Natural killer cell (primary cell): ENCODE data around the gene SLC6A11. TPM values are rescaled to one million over a fixed set of nuclear protein-coding genes. Genes with fewer than 3 reads are reported as not detected.

Experiments
- ATAC-seq, 3 donors: fragments of 150-1000 bp in 2 of 3; fragments of 200-7000 bp in 1 of 3; cut with Tn5 transposase; 1 replicate in 1 of 3; 2 replicates in 2 of 3; pipeline ENCODE4 v1.10.0; 2021; ENCODE audit warnings: mild to moderate bottlenecking in 2 of 3, moderate library complexity in 2 of 3
- DNase-seq, 2 donors: peaks; one replicate each; pipeline versions ENCODE4 v3.0.0 to v3.0.0-alpha.2; 2013 to 2021; ENCODE audit warnings: mixed read lengths in 1 of 2
- H3K27ac ChIP-seq: one replicate; pipeline ENCODE4 v1.5.1; 2013; ENCODE audit warnings: mild to moderate bottlenecking, low read length
- H3K27me3 ChIP-seq: one replicate; pipeline ENCODE4 v1.6.1; 2013; ENCODE audit warnings: low read length; ENCODE audit not compliant: control insufficient read depth, insufficient read depth
- H3K36me3 ChIP-seq: one replicate; pipeline ENCODE4 v1.6.1; 2013; ENCODE audit warnings: low read length; ENCODE audit not compliant: control insufficient read depth, insufficient read depth
- H3K4me1 ChIP-seq: one replicate; pipeline ENCODE4 v1.6.1; 2013; ENCODE audit warnings: low read length; ENCODE audit not compliant: control insufficient read depth, insufficient read depth
- H3K4me3 ChIP-seq: one replicate; pipeline ENCODE4 v1.5.1; 2013; ENCODE audit warnings: low read length
- H3K9me3 ChIP-seq: one replicate; pipeline ENCODE4 v1.6.1; 2013; ENCODE audit warnings: low read length; ENCODE audit not compliant: control insufficient read depth, insufficient read depth
- H3K27ac Mint-ChIP-seq, 2 donors: one replicate each; pipeline ENCODE4 v1.8.0; 2022; ENCODE audit warnings: mild to moderate bottlenecking in 2 of 2, mixed read lengths in 2 of 2, moderate library complexity in 1 of 2
- H3K27me3 Mint-ChIP-seq, 2 donors: one replicate each; pipeline ENCODE4 v1.8.0; 2022; ENCODE audit warnings: low read depth in 2 of 2, mixed read lengths in 2 of 2
- H3K36me3 Mint-ChIP-seq: one replicate; pipeline ENCODE4 v1.8.0; 2022; ENCODE audit warnings: mixed read lengths
- H3K4me1 Mint-ChIP-seq, 2 donors: one replicate each; pipeline ENCODE4 v1.8.0; 2022; ENCODE audit warnings: mixed read lengths in 2 of 2
- H3K4me3 Mint-ChIP-seq: one replicate; pipeline ENCODE4 v1.8.0; 2022; ENCODE audit warnings: mild to moderate bottlenecking, moderate library complexity, mixed read lengths
- H3K9me3 Mint-ChIP-seq, 2 donors: one replicate each; pipeline ENCODE4 v1.8.0; 2022; ENCODE audit warnings: mixed read lengths in 2 of 2
- WGBS: methylation state at CpG from one replicate; pipeline ENCODE4 v1.1.7; 2013; ENCODE audit warnings: missing lambda C conversion rate; ENCODE audit not compliant: insufficient coverage; 5-methylcytosine and 5-hydroxymethylcytosine counted together
- intact Hi-C: fragments of 100-400 bp; cut with micrococcal nuclease; formaldehyde crosslinking; loops from one replicate; pipeline ENCODE4 v1.14.2; 2022
- total RNA-seq, 4 donors: library from RNA; stranded (reverse); fragments of 120-200 nt in 1 of 4; gene quantifications; one replicate each; pipeline versions ENCODE4 v1.2.3 to v1.2.4, GENCODE V29; 2013 to 2022
- TF ChIP-seq, protein P1 (sequence below): fragments of 200-600 bp; IDR thresholded peaks from one replicate; pipeline ENCODE4 v1.8.0; 2022; ENCODE audit warnings: antibody characterized with exemption

Gene SLC6A11
- not detected for total RNA-seq
- total RNA-seq (2013) = not detected

DNA sequence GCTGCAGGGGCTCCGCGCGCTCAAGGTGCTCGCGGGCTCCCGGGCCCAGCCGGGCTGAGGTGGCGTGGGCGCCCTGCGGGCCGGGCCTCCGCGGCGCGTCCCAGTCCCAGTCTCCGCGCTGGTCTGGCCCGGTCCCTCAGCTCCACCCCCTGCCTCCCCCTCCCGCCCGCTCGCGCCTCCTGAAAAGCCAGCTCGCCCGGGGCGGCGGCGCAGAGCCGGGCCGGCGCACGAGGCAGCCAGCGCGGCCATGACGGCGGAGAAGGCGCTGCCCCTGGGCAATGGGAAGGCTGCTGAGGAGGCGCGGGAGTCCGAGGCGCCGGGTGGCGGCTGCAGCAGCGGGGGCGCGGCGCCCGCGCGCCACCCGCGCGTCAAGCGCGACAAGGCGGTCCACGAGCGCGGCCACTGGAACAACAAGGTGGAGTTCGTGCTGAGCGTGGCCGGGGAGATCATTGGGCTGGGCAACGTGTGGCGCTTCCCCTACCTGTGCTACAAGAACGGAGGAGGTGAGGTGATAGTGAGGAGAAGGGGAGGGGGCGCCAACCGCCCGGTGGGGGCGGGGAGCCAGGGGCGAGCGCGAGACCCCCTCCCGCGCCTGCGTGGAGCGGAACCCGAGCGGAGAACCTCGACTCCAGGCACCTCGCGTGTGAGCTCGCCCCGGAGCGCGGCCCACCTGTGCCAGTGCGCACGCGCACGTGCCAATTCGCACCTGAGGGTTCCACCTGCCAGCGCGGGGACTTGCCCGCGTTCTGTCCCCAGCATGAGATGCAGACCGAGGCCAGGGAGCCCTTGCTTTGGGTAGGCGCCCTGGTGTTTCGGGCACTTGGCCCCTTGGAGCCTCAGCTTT lies at the start of gene SLC6A11:
Gene SLC6A11, plus strand, starts transcription at position 210 of the 844 bp plus-strand sequence. Its CDS starts 38 bp downstream, at position 248.
- WGBS = 10% methylated on average over 96 of the region's 96 CpGs
- no peak within 1 kb of the TSS for H3K27ac Mint-ChIP-seq
- Histone ChIP-seq H3K4me3 (no peak within 1 kb of the TSS), H3K27me3 (peaks cover 7% of the 10 kb centered on the region), H3K36me3 (no peaks in the 10 kb centered on the region), H3K4me1 (no peaks in the 10 kb centered on the region), H3K27ac (no peak within 1 kb of the TSS), H3K9me3 (no peaks in the 10 kb centered on the region)
- H3K36me3 Mint-ChIP-seq = no peaks in the 10 kb centered on the region
- peaks cover 17 to 49% of the 10 kb centered on the region in 2 donors for H3K27me3 Mint-ChIP-seq
- DNase-seq = no peak
- H3K4me1 Mint-ChIP-seq = no peaks in the 10 kb centered on the region
- no peak for ATAC-seq
- TF ChIP-seq, protein P1, sequence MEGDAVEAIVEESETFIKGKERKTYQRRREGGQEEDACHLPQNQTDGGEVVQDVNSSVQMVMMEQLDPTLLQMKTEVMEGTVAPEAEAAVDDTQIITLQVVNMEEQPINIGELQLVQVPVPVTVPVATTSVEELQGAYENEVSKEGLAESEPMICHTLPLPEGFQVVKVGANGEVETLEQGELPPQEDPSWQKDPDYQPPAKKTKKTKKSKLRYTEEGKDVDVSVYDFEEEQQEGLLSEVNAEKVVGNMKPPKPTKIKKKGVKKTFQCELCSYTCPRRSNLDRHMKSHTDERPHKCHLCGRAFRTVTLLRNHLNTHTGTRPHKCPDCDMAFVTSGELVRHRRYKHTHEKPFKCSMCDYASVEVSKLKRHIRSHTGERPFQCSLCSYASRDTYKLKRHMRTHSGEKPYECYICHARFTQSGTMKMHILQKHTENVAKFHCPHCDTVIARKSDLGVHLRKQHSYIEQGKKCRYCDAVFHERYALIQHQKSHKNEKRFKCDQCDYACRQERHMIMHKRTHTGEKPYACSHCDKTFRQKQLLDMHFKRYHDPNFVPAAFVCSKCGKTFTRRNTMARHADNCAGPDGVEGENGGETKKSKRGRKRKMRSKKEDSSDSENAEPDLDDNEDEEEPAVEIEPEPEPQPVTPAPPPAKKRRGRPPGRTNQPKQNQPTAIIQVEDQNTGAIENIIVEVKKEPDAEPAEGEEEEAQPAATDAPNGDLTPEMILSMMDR = no peak
- no peak within 1 kb of the TSS for H3K4me3 Mint-ChIP-seq
- intact Hi-C loops = no loop called here
- H3K9me3 Mint-ChIP-seq = no peaks in the 10 kb centered on the region

DNA sequence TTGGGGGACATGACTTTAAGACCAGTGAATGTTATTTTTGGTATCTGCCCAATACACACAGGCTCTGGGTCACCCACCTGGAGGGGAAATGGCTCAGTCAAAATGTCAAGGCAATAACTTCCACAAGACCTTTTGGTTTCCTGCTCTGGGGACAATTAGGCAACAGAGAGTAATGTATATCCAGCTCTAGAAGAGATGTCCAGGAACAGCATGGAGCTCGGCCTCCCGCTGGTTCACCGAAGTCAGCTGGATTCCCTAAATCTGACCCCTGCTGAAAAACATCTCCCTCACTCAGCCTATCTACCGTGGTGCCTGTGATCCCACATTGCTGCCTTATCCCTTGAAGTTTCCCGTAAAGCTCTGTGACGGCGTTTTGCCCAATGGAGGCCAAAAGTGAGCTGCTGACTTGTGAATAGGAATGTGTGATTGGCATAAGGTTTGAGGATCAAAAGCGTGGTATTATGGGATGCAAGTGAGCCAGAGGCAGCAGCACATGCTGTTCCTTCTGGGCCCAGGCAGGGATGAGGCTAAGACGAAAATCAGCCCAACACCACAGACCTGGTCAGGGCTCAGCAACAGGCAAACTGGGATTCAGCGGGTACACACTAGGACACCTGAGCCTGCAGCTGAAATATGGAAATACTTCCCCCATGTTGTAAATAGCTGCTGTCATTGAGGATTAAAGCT lies 47.2 kb upstream of the SLC6A11 start:
- no peak overlapping the region for H3K4me3 ChIP-seq
- intact Hi-C loops = no loop called here
- Mint-ChIP-seq H3K4me1 (no peaks in the 10 kb centered on the region), H3K36me3 (no peaks in the 10 kb centered on the region), H3K4me3 (no peak overlapping the region), H3K27ac (no peak overlapping the region), H3K9me3 (no peaks in the 10 kb centered on the region), H3K27me3 (peaks cover 7 to 24% of the 10 kb centered on the region in 2 donors)
- 86% methylated on average over 10 of the region's 10 CpGs for WGBS
- H3K27ac ChIP-seq = no peak overlapping the region
- DNase-seq (no peak), ATAC-seq (no peak)
- H3K4me1 ChIP-seq = no peaks in the 10 kb centered on the region
- H3K36me3 ChIP-seq = no peaks in the 10 kb centered on the region
- TF ChIP-seq, protein P1 = no peak
- H3K9me3 ChIP-seq = peaks cover 9% of the 10 kb centered on the region
- H3K27me3 ChIP-seq = no peaks in the 10 kb centered on the region

DNA sequence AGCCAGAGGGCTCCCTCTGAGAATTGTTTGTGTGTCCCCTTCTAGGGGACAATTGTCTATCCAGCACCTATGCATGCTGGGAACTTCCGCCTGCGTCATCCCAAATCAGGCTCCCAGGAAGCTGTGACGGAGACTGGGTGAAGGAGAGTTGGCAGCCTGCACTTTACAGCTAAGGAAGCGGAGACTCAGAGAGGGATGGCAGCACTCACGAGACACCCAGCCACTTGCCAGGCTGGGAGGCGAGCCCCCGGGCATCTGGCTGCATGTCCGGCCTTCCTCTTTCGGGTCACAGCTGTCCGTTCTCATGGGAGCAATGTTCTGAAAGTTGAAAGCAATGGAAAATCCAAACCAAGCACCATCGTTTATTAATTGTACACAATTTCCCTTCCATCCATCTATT lies 45.5 kb upstream of the SLC6A11 start:
- Histone ChIP-seq H3K36me3 (no peaks in the 10 kb centered on the region), H3K4me1 (no peaks in the 10 kb centered on the region), H3K9me3 (peaks cover 12% of the 10 kb centered on the region), H3K27ac (no peak overlapping the region), H3K4me3 (no peak overlapping the region), H3K27me3 (no peaks in the 10 kb centered on the region)
- WGBS = 90% methylated on average over 11 of the region's 11 CpGs
- ATAC-seq = no peak
- Mint-ChIP-seq H3K4me3 (no peak overlapping the region), H3K4me1 (no peaks in the 10 kb centered on the region), H3K27me3 (peaks cover 7 to 21% of the 10 kb centered on the region in 2 donors), H3K9me3 (no peaks in the 10 kb centered on the region), H3K27ac (no peak overlapping the region), H3K36me3 (no peaks in the 10 kb centered on the region)
- TF ChIP-seq, protein P1 = no peak
- DNase-seq = no peak
- intact Hi-C loops = no loop called here
